ENCODE results near the gene PRKAR1B.

The PRKAR1B gene

DNA sequence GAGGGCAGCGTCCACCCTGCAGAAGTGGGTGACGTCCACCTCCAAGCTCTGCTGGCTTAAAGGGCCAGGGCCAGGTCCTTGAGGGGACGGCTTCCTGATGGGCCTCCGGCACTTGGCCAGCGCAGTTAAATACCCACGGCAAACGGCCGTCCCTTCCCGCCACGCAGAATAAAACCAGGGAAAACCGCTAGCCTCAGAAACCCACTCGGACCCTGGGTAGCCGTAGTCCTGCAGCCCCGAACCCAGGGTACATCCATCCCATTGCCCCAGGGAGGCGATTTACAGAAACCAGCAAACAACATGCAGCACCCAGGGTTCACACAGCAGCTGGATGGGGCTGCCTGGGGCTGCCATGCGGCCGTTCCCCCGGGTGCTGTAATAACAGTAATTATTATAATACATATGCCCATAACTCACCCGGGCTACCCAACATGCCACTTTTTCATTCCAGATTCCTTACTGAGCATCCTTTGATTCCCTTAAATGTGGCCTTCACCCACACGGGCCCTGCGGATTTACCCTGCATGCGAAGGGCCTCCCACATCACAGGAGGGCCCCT, 126.0 kb downstream of the PRKAR1B start:
- no peak for DNase-seq

DNA sequence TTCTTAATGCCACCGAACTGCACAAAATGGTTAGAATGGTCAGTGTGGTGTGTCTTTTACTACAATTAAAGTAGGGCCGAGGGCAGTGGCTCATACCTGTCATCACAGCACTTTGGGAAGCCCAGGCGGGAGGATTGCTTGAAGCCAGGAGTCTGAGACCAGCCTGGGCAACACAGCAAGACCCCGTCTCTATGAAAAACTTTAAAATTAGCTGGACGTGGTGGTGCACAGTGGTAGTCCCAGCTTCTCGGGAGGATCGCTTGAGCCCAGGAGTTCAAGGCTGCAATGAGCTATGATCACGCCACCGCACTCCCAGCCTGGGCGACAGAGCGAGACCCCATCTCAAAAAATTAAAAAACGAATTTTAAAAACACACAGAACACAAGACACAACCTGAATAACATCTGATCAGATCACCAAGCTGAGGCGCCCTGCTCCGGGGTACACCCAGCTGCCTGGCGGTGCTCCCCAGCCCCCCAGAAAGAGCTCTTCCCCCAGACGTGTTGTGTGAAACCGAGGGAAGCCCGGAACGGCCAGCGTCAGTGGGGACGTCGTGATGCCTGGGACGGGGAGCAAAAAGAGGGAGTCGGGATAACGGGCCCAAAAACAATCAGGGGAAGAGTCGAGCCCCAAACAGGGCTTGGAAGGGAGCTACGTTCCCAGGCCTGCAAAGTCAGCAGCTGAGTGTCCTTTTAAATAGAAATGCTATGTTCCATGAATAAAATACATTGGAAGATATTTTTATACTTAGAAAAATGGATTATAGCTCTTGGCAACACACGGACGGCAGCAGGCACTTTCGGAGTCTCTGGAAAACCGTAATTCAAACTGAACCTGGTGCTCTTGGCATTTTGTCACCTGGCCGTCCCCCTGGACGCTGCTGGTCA, 126.7 kb downstream of the PRKAR1B start:
- no peak for DNase-seq

DNA sequence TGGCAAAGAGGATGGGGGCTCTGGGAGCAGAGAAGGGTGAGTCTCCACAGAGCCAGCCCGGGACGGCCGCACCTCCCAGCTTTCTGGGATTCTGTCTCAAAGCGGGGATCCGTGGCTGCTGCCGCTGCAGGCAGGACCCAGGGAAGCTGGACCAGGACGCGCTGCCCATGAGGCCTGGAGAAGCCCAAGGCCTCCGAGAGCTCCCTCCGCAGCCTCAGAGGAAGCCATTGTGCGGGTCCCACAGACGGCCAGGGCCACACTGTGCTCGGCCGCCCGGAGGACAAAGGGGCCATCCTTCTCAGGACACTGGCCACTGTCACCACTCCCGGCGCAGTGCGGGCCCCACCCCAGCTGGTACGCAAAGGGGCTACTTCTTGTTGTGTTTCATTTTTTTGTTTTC, 128.2 kb downstream of the PRKAR1B start:
- no peak for DNase-seq

DNA sequence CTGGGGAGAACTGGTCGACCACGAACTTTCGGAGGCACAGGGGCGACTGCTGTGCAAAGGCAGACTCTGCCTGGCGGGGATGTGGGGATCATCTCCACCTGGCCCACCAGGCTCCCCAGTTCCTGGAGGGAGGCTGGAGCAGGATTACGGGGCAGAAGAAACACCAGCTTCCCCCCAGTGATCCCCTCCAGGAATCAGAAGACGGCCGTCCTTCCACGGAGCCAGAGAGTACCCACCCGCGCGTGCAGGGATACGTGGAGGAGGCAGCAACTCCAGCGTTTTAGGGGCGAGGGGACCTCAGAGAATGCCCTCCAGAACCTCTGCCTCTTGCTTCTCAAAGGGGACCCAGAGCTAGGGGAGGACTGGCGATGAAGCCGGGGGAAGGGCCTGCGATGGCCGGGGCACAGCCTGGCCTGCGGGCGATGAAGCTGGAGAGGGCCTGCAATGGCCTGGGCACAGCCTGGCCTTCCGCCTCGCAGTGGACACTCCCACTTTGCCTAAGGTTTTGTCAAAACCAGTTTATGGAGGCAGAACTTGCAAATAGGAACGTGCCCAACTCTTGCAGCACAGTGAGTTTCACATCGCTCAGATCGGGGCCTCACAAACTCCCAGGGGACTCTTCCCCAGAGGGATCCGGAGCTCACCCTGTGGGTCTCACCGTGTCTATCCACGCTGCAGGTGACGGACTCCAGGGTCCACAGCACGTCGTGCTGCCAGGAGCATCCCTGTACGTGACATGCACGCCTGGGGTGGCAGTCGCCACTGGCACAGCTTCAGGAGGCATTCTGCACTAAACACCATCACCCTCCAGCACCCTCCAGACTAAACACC, 129.5 kb downstream of the PRKAR1B start:
- no peak for DNase-seq

DNA sequence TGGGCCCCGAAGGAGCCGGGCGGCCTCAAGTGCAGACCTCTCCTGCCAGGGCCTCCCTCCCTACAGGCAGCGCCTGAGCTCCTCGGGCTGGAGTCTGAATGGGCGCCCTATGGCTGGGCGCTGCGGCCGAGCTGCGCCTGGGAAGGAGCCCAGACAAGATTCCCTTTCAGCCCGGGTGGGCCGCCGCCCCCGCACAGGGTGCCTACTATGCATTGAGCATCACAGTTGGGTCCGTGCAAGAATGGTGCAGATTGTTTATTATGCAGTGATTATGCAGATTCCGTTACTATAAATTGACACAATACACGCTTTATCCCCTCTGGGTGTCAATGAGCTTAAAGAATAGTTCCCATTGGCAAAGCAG, 130.3 kb downstream of the PRKAR1B start:
- no peak for DNase-seq

DNA sequence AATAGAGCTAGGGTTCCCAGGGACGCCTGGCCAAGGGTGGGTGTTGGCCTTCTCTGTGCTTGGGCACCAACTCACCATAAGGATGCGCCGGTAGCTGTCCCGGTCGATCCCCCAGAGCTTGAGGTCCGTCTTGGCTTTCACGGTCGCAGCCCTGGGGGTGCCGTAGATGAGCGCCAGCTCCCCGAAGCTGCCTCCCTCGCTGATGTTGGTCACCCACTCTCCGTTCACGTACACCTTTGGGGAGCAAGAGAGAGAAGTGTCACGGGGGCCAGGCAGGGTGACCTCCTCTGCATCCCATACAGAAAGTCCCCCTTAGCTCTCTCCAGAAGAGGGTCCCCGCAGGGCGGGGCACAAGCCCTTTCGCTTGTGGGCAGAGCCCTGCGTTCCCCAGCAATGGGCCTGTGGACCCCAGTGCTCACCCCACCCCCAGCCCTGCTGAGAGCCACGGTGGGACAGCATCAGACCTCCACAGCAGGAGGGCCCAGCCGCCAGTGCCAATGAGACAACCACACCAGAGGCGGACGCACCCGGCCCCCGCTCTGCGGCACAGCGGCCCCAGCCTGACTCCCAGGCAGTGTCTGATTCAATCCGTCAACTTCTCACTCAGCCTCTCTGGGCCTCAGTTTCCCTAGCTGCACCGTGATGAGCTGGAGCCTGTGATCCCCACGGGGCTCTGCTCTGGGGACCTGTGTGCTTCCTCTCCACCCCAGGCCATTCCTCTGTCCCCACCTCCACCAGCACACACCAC, 130.8 kb downstream of the PRKAR1B start:
- no peak for DNase-seq

DNA sequence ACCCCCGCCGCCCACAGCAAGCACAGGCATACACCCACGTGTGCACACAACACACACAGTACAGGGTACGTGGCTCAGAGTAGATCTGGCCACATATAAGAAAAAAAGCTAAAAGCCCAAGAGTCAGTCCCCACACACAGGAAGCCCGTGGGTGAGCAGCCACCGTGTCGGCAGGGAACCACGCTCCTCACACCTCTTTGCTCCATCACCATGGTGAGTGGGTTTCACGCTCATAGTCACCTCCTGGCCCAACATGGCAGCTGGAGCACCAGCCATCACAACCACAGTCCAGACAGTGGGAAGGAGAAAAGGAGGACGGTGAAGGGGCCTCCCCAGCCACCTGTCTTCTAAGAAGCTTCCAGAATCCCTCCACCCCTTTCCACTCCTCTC, 131.5 kb downstream of the PRKAR1B start:
- DNase-seq, result no peak

DNA sequence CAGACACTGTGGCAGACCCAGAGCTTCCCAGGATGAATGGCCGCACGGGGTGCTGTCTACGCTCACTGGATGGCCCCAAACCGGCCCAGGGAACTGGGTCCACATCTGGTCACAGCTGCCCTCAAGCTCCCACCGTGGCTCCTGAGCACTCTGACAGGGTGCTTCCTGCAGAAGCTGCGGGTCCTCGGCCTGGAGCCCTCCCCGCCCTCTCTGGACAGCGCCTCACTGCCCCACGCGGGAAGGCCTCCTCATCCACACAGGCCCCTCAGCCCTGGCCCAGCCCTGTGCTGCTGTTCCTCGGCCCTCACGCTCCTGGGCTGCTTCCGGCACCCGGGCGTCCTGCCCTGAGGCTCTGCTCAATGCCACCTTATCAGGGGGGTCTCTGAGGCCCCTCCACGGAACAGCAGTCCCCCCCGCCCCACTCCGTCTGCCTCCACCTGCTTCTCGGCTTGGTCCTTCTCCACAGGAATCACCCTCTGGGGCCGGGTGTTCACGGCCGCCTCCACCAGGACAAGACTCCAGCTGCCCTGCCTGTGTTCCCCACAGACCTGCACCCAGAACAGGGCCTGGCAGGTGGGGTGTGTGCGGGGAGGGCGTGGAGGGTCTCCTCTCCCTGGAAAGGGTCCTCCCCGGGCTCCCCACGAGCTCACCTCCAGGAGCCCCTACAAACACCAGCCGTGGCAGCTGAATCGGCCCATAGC, 132.0 kb downstream of the PRKAR1B start:
- no peak for DNase-seq

DNA sequence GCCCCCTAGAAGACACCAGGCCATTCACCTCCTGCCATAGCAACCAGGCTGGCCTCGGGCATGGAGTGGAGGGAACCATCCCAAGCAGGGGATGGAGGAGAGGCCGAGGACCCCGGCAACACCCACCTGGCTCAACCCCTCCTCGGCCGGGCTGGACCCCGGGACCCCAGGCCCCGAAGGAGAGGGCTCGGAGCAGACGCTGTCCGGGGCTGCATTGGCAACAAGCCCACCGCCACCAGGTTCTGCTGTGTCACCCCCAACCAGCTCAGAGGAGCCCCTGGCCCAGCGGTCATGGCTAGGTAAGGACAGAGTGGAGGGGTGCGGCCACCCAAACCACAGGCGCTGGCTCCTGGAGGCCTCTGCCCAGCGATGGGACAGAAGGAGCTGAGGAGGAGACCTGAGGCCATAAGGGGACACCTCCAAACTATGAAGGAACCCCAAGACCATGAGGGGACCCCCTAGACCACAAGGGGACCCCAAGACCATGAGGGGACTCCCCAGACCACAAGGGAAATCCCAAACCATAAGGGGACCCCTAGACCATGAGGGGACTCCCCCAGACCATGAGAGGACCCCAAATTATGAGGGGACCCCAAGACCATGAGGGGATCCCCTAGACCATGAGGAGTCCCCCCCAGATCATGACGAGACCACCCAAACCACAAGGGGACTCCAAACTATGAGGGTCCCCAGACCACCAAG, 132.7 kb downstream of the PRKAR1B start:
- no peak for DNase-seq

DNA sequence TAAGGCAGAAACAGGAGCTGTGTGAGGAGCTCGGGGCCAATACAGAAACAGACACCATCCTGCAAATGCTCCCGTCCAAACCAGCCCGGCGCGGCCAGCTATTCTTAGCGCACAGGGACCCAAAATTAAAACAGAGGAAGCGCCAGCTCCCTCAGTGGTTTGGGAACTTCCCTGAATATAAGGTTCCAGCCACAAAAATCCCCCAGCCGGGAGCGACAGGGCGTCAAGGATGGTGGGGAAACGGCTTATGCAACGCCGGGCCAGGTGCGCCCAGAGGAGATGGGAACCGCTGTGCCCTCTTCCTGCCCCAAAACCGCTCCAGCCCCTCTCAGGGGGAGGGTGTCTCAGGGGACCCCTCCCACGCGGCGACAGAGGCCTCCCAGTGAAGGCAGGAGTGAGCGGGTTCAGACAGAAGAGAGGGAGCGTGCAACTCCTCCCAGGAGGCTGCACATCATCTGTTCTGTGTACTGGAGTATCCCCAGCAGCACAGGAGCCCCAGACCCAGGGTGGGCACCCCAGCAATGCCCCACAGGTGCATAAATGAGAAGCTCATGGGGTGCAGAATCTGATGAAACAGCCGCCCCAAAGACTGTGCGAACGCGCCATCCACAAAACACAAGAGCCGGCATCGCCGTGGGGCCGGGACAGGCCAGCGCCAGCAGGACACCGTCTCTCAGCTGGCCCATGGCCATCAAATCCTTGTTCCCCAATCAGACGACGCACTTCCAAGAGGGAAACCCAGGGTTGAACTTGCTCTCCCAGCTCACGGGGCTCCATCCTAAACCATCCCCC, 133.6 kb downstream of the PRKAR1B start:
- DNase-seq, result no peak

DNA sequence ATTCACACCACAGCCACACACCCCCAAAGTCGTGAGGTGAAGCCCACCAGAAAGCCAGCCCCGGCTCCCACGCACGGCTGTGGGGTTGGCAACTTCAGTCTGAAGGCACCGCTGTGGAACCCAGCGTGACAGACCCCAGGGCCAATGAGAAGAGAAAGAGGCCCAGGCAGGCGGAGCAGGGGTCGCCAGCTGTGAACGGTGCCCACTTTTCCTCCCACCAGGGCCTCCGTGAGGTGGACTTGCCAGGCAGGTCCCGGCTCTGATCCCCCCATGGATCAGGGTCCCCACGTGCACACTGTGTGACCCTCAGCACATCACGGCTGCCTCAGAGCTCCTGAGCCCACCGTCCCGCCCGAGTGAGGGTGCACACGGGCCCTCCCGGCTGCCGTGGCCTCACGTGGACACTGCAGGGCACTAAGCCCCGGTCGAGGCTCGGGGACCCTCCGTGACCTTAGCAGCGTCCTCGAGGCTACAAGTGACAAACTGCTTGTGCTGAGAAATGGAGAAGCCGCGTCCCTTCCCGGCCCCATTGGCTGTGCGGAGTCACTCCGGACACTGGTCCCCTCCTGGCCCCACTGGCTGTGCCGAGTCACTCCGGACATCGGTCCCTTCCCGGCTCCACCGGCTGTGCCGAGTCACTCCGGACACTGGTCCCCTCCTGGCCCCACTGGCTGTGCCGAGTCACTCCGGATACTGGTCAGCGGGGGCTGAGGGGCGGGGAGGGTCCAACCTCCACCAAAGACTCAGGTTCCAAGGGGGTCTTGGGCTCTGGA, 135.0 kb downstream of the PRKAR1B start:
- DNase-seq, result no peak

DNA sequence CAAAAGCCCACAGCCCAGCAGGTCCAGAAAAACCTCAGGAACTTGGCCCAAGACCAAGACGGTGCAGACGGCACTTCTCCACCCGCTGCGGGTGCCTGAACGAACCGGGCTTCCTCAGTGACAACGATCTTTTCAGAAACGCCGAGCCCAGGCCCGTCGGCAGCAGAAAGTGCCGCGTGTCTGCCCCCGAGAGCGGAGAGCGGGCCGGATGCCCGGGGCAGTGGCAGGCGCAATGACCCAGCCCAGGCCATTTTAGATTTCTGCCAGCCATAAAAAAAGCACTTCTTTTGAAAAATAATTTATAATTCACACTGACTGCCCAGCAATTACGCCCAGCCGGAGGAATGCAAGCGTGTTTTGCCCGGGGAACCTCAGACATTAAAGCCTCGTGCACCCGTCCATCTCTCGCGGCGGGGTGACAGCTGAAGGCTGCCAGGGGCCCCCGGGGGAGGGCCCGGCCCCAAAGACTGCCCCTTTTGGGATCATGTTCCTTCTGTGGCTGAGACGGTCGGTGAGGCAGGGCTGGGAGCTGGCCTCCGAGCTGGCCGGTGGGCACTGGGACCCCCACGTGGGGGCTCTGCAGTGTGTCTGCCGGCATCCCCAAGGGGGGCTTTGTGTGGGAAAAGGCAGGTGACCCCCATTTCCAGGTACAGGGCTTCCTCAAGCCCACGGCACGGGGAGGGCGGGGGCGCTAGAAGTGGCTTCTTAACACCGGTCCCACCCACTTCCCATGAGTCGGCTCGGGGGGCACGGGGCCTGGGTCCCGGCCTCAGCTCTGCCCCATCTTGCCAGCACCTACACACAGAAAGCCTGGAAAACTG, 136.1 kb downstream of the PRKAR1B start:
- DNase-seq, result no peak

DNA sequence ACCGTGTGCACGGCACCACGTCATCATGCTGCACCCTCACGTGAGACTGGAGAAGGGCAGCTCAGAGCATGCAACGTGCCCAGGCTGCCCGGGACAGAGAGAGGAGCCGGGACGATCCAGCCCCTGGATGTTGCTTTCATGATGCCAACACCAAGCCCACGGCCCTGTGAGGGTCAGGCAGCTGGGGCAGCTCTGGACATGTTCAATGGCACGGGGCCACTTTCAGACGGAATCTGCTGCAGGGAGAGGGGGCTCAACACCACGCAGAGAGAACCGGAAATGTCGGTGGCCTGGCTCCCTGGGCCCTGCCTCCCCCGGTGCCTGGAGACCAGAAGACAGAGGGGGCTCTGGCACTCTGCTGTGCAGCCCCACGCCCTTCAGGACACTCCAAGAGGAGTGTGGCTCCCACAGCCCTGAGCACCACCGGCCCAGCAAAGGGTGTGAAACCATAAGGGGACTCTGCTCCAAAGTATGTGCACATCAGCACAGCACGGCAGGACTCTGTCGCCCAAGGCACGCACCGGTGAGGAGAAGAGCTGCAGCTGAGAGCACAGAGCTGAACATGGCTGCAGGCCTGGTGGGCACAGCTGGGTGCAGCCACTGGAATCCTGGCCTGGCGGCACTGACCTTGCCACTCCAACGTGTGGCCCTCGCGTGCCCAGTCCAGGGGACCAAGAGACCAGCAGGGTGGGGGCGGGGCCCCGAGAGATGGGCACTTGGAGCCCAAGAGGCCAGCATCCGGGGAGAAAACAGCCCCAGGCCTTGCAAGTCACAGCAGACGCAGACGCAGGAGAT, 137.1 kb downstream of the PRKAR1B start:
- DNase-seq, result no peak

DNA sequence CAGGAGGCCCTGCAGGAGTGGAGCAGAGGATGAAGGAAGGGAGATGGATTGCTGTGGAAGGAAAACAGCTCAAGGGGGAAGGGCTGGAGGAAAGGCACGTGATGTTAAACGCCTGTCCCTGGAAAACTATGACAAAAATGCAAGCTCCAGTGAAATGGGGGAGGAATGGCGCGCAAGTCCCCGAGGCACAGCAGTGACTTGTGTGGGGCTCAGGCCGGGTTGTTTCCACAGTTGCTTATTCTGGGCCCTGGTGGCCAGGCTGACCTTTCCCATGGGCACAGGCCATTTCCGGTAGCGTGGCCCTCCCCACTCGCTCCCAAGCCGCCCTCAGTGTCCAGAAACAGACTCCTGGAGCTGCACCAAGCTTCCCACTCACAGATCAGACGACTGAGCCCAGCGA, 139.3 kb downstream of the PRKAR1B start:
- no peak for DNase-seq

DNA sequence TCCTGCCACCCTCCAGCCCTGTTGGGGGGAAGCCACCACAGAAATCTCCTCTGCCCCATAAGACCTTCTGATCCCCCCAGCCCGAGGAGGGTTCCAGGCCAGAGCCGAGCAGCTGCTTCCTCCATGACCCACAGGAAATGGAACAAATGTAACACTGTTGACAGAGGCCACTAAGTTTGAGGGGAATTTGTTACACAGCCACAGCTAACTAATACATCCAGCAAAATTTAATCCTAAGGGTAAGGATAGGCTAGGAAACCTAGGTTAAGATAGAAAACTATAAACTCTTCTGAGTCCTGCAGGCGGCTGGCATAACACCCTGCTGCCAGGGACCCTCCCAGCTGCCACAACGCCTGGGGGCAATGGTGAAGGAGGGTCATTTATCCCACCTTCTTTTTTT, 140.6 kb downstream of the PRKAR1B start:
- DNase-seq, result no peak

DNA sequence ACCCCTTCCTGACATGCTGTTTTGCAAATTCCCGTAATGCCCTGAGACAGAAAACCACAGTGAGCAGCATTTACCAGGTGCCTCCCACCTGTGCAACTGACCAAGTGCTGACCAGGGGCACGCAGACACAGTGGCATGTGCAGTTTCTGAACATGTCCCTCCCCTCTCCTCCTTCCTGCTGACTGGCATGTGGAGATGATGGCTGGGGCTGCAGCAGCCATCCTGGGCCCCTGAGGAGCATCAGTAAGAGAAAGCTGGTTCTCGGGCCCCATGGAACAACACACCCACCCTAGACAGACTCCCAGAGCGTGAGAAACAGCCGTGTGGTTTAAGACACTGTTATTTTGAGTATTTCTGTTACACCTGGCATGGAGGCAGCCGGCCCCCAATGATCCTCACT, 141.2 kb downstream of the PRKAR1B start:
- DNase-seq, result no peak

DNA sequence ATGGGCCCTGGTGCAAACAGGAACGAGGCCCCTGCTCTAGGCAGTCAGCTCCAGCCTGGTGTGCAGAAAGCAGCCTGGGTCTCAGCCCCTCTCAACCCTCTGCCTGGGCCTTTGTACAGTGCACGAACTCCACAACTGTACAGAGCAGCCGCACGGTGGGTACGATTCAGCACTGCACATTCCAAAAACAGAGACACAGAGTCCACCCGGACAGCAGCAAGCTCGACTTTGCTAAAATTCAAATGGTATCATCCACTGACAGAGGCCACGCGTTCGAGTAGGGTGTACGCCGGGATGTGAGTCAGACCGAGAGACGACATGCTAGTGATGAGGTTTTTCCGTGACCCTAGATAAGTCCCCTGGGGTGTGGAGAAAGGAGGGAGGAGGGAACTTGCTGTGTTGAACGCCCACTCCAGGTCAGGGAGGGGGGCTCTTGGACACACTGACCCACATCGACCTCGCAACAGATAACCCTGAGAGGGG, 141.8 kb downstream of the PRKAR1B start:
- DNase-seq, result no peak

DNA sequence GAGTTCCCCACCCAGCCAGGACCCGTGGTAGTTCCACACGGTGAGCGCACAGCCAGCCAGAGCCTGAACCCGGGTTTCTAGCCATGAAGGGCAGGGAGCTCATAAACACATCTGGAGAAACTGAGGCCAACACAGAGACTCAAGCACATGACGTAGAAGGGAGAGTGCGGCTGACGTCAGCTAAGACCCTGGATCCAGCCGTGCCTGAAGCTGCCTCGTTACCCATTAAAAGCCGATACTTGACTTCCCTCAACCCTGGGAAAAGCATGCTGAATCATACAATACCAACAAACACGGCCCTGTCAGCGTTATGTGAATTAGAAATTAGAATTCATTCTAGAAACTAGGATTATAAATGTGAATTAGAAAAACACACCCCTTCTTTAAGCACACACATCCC, 142.3 kb downstream of the PRKAR1B start:
- no peak for DNase-seq
